GM21786 (cell line): ENCODE measurements around the gene NDEL1.

Experiments used
- ATAC-seq: cut with Tn5 transposase; IDR thresholded peaks from one replicate; pipeline ENCODE4 v1.9.1; 2021; ENCODE audit not compliant: unreplicated experiment

The NDEL1 gene

DNA sequence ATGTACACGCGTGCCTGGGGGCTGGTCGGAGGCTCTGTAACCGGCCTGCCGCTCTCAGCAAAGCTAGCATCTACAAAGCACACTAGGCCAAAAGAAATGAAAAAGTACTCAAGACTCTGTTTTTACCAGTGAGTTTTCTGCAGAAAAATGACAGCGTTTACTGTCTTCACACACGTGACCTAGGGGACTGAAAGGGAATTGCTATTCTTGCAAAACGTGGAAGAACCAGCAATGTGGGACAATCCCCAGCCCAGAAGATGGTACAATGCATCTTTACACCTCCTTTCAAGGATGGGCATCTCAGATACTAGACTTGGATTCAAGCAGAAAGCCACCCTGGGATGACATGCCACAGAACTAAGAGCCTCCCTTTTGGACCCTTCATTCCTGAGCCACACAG is 41.5 kb downstream of the NDEL1 start:
- no peak for ATAC-seq

DNA sequence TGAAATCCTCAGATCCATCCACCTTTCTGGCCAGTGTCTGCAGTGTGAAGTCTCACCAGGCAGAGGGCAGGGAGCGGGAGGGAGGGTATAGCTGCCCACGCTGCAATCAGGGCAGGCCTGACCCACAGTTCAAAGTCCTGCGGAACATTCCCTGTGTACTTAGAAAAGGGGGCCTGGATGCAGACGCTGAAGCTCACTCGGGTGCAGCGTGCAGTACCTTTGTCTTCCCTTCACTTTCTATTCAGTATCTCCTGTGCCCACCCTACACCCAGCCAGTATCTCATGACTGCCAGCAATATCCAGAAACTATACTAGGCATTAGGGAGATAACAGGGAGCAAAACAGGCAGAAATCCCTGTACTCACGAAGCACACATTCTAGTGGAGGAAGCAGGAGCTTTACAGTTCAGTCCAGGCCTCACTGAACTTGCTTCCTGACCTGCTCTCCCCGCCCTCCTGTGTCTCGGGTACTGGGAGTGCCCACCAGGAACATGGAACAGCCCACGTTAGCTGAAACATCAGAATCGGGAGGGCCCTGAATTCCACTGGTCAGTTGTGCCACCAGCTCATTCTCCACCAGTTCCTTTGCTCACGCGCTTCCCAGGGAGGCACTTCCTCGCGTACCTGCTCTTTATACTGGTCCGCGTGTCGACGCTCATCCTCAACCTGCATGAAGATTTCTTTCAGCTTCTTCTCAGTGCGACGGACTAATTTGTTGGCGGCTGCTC is 42.2 kb downstream of the NDEL1 start:
- ATAC-seq: no peak

DNA sequence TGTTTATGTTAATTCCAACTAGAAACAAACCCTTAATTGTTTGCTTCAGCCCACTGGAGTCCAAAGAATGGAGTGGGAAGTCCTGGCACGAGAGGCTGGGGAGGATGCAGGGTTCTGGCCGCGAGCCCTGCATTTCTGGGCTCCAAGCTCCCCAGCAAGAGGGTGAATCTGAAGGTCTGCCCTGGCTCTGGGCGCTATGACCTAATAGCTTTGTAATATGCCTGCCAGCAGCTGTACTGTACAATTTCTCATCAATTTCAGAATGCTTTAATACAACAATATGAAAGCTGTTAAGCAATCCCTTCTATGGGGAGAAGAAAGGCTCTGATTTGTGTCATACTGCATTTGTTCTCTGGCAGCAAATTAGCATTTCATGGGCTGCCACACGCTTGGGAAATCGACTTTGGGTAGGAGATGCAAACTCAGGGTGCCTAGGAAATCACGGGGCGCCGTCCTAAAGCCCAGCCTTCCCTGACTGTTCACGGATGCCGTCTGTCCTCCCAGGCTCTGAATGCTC is 43.8 kb downstream of the NDEL1 start:
- ATAC-seq: no peak

DNA sequence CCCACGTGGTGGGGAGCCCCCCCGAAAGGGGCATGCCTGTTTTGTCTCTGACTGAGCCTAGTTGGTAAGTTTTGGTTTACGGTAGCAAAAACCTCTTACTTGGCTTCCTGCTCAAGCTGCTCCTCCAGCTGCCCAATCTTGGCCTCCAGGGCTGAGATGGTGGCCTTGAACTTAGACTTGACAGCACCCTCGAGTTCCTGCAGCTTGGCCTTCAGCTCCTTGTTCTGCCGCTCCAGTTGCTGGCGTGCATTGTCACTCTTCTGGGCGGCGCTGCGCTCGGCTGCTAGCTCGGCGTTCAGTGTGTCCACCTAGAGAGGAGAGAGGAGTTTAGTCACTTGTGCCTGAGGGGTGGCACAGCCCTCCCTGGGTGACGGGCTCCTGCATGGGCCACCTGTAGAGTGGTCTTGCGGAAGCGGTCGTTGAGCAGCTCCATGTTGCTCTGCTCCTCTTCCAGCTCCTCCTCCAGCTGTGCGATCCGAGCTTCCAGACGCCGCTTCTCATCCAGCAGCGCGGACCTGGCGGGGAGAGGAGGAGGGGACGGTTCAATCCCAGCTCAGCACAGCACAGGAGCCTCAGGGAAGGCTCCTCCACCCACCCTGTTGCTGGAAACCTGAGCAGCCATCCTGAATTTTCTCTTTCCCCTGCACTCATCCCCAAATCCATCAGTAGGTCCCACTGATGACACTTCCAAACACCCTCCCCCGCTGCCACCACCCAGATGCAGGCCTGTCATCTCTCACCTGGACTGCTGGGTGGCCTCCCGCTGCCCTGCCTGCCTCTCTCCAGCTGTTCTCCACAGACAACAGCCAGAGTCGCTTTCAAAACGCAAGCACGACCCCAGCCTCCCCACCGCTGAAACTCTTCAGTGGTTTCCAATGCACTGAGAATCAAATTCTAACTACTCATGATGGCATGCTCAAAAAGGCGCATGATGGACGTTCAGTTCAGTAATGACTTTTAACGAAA is 44.6 kb downstream of the NDEL1 start:
- no peak for ATAC-seq

DNA sequence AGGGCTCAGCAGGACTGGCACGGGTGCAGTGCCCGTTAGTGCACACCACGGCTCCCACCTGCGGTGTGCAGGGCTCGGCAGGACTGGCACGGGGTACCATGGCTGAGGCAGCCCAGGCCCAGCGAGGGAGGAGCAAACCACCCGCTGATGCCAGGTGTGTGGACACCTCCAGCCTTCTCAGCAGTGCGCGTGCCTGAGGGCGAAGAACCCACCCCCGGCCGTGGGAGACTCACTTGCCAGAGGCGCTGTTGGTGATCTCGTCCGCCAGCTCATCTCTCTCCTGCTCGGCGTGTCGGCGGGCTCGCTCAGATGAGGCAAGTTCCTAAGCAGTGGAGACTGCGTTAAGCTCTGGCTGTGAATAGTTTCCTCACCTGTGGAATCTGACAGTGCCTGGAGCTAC is 45.4 kb downstream of the NDEL1 start:
- ATAC-seq: no peak

DNA sequence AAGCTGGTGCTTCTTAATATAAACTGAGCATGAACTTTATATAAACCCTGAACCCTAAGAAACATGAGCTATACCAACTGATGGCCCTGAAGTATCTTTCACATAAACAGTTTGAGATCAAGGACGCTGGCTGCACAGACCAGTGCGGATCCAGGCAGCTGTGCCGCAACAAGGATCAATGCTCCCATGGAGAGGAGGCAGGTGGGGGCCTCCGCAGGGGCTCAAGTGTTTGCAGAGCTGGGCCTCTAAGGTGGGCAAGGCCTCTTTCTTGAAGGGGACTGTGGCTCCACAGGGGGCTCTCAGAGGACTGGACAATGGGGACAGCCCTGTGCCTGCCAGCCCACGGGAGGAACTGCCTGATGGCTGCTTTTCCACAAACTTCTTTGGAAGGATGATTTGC is 46.0 kb downstream of the NDEL1 start:
- ATAC-seq: no peak

DNA sequence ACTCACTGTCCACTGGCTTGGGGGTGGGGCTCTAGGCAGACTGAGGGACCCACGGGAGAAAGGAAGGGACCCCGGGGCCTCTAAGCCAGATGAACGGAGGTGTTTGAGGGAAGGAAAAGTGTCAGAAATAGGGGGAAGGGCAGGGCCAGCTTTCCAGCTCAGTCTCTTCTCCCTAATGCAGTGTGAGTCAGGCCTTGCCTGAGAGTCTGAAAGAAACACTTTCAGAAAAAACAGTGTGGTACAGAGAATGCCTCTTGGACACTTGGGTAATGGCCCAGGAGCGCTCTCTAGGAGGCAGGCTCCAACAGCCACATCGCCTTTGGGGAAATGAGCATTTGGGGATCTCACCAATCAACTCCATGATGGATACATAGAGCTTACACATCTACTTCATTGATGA is 46.9 kb downstream of the NDEL1 start:
- ATAC-seq: no peak

DNA sequence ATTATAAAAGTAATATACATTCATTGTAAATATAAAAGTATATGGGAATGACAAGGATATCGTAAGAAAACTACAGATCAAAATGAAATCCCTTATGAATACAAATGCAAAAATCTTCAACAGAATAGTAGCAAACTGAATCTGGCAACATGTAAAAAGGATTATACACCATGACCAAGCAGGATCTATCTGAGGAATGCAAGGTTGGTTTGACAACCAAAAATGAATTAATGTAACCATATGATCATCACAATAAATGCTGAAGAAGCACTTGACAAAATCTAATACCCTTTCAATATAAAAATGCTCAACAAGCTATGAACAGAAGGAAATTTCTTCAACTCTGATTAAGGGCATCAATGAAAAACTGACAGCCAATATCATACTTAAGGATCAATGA is 48.8 kb downstream of the NDEL1 start:
- no peak for ATAC-seq

DNA sequence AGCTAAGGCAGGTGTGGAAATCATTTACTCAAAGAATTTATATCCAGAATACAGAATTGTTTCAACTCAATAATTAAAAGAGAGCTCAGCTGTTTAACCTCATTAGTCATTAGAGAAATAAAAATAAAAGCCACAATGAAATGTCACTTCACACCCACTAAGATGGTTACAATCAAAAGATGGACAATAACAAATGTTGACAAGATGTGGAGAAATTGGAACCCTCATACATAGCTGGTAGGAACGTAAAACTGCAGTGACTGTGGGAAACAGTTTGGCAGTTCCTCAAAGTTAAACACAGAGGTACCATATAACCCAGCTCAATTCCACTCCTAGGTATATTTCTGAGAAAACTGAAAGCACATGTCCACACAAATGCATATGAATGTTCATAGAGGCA is 49.8 kb downstream of the NDEL1 start:
- no peak for ATAC-seq

DNA sequence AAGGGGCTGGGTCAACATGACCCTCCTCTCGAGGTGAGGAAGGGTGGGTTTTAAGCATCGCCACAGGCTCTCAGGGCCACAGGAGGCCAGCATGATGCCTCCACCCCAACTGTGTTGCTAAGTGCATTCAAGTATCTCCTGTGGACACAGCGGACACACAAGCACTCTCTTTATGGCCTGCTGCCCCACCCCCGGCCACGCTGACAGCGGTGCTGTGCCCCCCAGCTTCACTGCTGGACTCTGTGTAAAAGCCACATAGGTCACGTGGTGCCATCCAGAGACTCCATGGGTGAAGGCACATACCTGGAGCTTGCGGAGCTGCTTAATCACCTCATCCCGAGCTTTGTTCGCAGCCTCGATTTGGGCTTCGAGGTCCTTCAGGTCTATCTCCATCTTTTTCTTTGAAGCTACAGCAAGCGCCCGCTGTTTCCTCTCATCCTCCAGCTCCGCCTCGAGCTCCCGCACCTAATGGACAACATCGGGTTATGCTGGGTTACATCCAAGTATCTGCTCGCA is 51.5 kb downstream of the NDEL1 start:
- ATAC-seq: no peak

DNA sequence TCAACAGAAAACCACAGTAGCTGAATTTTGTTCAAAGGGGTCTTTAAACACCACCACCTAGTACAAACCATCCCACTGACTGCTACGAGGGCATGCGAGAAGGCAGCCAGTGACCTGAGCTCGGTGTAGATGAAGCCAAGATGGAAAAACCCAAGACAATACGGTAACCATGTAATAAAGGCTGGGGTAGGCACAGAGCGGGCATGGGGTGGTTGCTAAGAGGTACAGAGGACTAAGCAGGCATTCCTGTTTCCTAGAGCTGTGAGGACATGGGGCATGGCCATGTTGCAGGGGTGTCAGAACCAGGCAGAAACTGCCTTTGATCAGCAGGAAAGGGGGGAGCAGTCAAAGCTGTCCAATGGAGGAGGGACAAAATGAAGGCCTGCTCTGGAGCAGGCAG is 52.1 kb downstream of the NDEL1 start:
- ATAC-seq: no peak

DNA sequence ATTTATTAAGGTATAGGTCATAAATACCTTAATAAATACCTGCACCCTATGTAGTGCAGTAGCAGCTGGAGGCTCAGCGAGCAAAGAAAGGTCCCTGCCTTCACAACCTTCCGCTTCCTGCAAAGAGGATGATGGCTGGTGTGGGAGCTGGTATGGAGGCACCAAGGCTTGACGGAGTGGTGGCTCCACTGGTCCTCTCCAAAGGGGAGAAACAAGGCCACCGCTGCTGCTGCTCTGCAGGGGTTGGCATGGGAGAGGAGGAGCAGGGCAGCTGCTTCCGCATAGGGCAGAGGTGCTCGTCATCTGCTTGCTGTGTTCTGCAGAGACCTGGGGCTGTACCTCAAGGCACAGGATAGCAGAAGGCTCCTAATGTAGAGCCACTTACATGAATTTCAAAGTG is 52.8 kb downstream of the NDEL1 start:
- ATAC-seq: no peak

DNA sequence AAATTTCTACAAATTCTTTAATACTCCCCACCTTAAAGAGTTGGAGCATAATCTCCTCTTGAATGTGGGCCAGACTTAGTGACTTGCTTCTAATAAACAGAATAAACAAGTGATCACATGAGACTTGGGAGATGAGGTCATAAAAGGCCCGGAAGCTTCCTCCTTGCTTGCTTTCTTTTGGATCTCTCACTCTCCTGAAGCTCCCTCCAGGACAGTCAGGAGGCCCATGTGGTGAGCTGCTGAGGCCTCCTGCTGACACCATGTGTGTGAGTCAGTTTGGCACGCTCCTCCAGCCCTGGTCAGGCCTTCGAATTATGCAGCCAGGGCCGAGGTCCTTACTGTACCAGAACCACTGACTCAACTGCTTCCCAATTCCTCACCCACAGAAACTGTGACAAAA is 53.2 kb downstream of the NDEL1 start:
- ATAC-seq: no peak

DNA sequence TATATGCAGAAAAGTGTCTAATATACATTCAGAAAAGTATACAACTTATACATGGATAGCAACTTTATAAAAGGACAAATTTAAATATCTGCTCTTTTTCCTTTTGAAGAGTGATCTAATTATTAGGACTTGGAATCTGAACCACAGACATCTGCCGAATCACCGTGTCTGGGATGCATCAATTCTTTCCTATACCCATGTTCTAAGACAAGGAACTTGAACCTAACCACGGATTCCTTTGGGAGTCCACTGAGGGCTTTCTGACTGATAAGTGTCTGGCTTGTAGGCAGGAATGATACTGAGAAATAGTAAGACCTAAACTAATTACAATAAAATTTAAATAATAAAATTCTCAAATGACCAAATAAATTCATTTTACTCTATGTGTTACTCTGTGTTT is 54.2 kb downstream of the NDEL1 start:
- no peak for ATAC-seq

DNA sequence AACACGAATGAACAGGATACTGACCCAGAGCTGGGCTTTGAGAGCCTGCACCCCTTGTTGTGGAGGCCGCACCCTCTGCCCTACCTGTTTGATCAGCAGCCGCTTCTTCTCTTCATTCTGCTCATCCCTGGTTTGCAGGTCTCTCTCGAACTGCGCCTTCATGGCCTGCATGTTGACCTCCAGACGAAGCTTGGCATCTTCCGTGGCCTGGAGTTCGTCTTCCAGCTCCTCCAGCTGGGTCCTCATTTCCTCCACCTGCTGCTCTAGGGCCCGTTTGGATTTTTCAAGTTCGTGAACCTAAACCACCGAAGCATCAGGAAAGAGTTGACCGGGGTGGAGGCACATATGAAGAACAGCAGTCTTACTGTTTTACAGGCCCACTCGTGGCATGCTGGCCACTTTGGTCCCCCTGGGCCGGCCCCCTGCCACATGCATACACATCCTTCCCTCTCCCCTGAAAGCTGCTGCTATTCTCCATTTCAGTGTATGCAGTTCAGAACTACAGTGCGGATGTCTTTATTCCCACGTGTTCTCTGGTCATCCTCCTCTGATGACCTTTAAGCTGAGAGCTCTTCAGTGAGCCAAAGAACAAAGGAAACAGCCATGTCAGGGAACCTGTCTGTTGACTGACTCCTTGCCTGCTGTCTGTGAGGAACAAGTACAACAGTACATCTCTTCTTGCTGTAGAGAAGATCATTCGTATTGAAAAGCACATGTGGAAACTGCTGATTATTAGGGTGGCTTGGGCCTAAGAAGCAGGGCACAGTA is 54.8 kb downstream of the NDEL1 start:
- no peak for ATAC-seq

DNA sequence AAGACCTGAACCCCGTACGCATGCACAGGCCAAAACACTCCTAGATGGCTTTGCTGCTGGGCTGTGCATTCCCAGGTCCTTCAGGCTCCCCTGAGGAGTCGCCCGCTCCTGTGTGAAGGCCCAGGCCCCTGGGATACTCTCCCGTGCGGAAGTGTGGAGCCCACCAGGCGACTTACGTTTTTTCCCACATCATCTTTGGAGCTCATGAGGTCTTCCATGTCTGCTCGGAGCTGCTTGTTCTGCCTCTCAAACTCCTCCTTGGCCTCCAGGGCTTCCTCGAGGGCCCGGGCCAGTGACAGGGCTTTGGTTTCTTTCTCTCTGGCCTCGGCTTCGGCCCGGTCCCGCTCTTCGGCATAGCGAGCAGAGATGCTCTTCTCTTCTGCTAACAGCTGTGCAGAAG is 56.4 kb downstream of the NDEL1 start:
- no peak for ATAC-seq

DNA sequence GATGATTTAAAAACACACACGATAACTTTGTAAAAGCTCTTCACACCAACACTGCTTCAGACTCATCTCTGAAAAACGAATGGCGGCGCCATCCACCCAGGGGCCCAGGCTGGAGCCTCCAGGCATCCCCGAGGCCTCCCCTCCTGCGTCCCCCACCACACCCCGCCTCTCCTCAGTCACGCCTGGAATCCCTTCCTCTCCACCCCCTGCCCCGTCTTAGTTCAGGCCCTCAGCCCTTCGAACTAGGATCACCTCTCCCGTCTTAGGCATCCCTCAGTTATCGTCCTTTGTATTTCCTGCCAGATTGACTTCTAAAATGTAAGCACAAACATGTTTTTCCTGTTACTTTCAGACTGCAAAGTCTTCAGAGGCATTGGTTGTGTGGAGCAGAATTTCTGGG is 58.3 kb downstream of the NDEL1 start:
- no peak for ATAC-seq

DNA sequence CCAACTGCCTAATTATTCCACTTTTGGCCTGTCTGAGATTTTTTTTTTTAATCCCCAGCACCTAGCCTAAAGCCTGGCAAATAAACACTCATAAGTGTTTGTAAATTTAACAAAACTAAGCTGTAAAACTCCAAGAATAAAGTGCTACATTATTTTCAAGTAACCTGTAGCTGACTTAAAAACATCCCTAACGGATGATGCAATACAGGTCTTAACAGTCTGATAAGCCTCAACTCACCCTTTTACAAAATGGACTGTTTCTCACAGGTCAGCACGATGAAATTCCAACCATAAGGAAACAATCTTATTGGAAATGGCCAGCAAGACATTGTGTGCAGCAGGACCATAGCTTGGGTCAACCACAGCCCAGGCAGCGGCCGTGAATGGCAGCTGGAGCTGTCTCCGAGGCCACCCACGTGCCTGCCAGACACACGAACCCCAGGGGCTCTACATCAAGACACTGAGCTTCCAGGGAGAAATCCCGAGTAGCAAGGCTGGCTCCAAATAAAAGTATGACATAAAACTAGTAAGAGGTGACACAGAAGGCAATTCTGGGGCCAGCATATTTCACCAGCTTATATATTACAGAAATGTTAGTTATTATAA is 58.9 kb downstream of the NDEL1 start:
- no peak for ATAC-seq

DNA sequence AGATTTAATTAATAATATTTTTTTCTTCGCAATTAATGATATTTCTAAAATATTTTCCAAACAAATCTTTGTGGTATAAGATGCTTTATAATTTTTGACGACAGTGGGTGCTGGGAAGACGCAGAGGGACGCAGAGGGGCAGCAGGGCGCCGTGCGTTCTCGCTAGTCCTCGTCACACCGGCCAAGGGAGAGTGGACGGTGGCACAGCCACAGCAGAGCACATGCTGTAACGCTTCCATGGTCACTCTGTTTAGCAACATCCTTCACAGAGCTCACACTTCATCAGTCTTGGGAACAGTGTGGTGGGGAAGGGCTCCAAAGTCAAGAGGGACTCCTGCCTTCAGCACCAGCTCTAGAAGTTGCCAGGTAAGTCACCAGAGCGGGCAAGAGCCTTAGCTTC is 60.4 kb downstream of the NDEL1 start:
- ATAC-seq: no peak

DNA sequence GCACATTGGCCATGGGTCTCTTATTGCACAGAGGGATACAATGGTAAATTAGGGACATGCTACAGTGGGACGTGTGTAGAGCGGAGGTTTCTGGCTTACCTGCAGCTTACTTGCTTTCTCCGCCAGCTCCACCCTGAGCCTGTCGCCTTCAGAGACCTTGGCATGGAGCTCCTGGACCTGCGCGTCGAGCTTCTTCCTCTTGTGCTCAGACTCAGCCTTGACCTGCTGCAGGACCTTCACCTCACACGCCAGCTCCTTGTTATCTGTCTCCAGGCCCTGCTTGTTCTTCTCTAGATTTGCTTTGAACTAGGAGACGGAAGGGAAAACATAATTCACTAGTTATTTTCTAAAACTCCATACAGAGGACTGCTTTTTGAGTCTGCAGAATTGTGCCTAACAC is 63.5 kb downstream of the NDEL1 start:
- no peak for ATAC-seq

DNA sequence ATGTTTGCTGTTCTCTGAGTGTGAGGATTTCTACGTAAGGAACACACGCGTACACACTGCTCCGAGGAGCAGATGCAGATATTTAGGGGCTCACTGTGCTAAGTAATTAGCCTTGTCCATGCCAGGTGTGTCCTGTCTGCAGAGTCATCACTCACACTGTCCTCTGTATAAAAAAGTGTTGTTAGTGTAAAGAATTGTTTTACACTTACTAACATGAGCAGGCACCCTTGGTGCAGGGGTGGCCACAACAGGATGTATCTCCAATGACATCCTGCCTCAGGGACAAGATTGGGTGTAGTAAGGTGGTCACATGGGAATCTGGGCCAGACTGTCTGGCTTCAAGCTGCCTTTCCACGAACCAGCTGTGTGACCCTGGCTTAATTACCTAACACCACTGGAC is 63.9 kb downstream of the NDEL1 start:
- no peak for ATAC-seq
